ENCODE results near the gene TBXA2R.

GRCh38 chr19:3618811-3619630 lies 12.3 kb upstream of the TBXA2R start:
- TF ChIP-seq POLR2AphosphoS5 (IDR thresholded peaks at IDR 0.05; ENCODE audit: low read depth, low read length) (no peak), POLR2A (IDR thresholded peaks at IDR 0.05; ENCODE audit: low read depth, low read length) (no peak), TAF1 (IDR thresholded peaks at IDR 0.05; ENCODE audit: low read depth, low read length) (no peak), PAX5 (IDR thresholded peaks at IDR 0.05; ENCODE audit: insufficient read depth, low read length, severe bottlenecking) (no peak)
